GM15510 (cell line): Measurements from ENCODE around the gene SRM.

Experiments used
- POLR2A ChIP-seq: IDR thresholded peaks from 3 replicates; pipeline ENCODE4 v1.6.1; 2011; ENCODE audit warnings: borderline replicate concordance; ENCODE audit not compliant: insufficient read length; ENCODE audit errors: extremely low read depth

The SRM gene

DNA sequence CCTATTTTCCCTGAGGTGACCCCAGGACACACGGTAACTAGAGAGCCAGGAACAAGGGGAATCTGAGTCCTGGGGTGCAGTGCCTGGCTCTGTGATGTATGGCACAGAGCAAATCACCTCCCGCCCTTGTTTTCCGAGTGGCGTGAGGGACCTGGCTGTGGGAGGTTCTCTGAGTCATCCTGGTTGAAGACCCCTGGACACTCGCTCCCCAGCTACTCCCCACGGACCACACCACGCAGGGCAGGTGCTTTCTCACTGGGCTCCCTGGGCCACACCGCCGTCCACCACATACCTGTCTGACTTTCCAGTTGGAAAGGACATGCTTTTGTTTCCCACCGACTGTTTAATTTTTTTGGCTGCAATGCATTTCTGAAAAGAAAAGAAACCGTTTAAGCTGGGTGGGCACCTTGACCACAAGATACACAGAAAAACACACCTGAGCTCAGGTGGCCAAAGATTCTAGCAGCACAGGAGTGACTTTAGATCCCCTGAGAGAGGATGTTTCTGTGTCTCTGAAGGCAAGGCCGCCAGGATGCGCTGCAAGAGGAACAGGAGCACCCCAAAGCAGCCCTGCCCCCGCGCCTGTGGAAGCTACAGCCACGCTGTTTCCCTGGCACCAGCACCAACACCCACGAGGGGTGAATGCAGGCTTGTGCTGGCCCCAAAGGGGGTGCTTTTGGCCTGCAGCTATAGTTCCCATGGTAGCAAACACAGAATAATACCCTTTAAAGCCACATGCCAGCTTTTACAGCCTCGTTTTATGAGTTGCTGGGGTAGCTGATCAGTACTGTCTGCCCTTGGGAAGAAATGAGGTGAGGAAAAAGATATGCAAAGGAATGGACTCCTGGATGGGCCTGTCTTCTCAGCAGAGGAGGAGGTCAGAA, 8.1 kb upstream of the SRM start:
- no peak for TF ChIP-seq POLR2A

DNA sequence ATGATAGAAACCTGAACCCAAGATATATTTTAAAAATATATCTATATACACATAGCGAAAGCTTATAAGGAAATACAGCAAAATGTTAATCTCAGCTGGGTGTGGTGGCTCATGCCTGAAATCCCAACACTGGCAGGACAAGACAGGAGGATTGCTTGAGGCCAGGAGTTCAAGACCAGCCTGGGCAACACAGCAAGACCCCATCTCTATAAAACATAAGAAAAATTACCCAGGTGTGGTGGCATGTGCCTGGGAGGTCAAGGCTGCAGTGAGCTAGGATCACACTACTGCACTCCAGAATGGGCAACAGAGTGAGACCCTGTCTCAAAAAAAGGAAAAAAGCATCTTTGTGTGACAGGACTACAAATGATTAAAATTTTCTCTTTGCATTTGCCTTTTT, 6.0 kb upstream of the SRM start:
- TF ChIP-seq POLR2A, result no peak

DNA sequence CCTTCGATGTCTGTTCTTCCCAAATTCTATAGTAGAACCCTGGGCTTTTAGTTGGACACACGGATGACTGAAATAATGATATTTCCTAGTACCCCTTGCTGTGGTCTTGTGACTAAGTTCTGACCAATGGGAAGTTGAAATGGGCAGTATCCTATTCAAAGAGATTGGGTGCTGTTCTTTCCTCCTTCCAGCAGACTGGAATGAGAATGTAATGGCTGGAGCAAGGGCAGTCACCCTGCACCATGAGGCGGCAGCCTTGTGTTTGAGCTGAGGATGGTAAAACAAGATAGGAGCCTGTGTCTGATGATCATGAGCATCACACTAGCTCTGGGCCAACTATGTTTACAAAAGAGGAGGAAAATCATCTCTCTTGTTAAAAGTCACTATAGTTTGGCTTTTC, 5.1 kb upstream of the SRM start:
- TF ChIP-seq POLR2A, result no peak

DNA sequence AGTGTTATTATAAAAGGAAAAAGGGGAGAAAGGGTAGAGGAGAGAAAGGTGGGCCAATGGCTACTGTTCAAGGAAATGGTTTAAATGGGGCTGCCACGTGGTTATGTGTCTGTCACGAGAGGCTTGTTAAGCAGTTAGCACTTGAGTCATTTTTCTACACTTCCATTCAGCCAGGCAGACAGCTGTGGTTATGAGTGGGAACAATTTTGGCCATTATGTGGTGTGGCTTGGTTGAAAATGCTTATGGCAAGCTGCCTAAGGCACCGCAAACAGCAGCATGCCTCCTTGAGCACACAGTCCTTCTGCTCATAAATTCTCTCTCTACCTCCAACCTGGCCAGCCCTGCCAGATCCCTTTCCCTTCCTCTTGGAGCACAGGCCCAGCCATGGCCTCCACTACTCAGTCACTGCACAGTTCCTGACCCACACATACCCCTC, 3.2 kb upstream of the SRM start:
- peak; percentile 14 for TF ChIP-seq POLR2A

DNA sequence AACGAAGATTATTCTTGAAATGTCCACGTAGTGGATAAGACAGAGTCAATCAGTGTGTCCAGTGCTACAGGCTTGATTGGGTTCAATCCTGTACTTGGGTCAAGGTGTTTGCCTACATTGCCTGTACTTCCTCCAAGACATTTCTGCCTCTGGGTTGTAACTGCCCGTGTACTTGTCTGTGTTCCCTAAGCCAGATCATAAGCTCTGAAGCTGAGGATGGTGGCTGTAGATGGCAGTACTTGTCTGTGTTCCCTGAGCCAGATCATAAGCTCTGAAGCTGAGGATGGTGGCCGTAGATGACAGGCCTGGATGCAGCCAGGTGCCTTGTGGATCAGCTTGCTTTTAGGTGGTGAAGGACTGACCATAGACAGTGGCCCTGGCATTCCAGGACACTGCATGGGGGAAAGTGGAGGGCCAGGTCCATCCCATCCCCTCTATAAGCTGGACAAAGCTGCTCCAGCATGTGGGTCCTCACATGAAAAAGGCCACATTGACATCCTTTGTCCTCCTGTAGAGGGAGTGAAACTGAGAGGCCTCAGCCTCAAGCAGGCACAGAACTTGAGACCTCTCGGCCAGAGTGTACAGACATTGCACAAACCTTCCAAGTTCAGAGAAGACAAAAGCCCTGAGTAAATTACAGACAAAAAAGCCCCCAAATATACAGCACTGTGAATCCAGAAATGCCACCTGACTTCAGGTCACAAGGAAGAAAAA, 2.0 kb upstream of the SRM start:
- TF ChIP-seq POLR2A, result no peak

DNA sequence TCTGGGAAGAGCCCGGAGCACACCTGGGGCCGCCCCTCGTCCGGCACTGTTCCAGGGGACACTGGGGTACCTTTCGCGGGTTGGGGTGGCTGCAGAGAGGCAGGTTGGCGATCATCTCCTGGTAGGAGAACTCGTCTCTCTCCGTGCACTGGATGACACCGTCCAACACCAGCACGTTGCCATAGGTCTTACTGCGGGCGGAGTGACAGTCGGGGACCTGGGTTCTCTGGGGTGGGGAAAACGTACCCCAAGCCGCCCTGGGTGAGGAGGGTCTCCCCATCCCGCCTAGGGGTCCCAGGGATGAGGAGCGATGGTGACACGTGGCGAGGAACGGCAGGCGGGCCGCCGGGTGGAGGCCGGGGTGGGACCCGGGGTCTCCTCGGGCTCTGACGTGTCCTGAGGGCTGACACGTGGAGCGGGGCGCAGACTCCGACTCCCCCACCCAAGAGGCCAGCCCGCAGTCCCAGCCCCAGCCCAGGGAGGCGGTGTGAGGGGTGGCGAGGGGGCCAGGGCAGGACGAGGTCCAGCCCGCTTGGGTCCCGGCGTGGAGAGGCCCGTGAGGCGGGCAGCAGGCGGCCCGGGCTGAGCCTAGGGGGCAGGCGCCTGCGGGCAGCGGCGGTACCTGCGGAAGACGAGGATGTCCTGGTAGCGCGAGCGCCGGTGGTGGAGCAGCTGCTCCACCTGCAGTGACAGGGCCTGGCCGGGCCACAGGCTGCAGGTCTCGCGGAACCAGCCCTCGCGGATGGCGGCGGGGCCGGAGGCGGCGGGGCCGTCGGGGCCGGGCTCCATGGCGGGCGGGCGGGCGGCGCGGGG, 457 bp downstream of the SRM start:
- TF ChIP-seq POLR2A, result no peak

DNA sequence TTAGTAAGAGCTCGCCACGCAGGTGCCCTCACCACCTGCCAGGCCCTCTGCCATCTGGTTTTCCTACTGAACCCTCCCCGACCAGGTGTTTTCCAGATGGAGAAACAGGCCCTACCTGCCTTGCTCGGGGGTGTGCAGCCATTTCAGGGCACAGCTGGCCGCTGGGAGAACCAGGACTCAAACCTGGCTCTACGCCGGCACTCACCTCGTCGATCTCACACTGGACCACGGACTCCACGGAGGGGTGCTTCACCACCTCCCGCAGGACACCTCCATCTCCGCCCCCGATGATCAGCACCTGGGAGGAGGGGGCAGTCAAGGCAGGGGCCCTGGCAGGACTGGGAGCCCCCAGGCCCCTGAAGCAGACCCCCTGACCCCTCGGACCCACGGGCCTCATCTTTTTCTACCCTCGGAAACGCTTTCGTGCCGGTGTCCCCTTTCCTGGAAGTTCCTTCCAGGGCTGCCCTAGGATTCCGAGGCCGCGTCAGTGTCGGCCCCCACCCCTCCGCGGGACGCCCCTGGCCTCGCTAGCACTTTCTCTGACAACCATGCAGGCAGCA, 1.1 kb downstream of the SRM start:
- no peak for TF ChIP-seq POLR2A

DNA sequence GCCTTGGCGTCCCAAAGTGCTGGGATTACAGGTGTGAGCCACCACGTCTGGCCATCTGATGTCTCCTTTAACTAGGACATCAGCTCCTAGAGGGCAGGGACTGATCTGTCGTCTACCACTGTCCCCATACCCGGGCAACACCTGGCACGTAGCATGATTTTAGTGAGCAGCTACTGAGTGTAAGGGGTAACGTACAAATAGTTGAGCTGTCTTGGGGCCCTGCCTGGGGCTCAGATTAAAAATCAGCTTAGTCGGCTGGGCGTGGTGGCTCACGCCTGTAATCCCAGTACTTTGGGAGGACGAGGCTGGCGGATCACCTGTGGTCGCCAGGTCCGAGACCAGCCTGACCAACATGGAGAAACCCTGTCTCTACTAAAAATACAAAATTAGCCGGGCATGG, 1.8 kb downstream of the SRM start:
- no peak for TF ChIP-seq POLR2A

DNA sequence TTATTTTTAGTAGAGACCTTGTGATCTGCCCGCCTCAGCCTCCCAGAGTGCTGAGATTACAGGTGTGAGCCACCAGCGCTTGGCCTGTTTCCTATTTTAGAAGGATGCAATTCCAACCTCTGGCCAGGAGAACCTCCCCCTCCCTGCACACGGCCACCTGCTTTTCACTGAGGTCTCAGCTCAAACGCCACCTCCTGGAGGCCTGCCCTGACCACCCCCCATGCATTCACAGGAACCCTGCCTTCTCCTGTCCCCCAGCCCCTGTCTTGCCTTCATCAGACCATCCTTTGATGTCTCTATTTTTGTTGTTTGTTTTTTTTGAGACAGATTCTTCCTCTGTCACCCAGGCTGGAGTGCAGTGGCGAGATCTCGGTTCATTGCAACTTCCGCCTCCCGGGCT, 2.3 kb downstream of the SRM start:
- no peak for TF ChIP-seq POLR2A

DNA sequence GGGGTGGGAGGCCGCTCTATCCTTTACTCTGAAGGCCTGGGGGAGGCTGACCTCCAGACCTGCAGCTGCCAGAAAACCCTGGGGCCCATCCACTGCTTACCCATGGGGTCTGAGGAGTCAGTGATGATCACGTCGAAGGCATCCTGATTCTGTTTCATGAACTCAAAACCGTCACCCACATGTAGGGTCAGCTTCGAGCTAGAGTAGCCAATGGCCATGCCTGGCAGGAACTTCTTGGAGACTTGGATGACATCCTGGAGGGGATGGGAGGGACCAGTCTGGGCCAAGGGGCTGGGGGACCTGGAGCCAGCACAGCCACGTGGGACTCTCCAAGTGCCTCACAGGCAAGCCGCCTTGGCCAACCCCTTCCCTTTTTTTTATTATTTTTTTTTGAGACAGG, 3.3 kb downstream of the SRM start:
- no peak for TF ChIP-seq POLR2A

DNA sequence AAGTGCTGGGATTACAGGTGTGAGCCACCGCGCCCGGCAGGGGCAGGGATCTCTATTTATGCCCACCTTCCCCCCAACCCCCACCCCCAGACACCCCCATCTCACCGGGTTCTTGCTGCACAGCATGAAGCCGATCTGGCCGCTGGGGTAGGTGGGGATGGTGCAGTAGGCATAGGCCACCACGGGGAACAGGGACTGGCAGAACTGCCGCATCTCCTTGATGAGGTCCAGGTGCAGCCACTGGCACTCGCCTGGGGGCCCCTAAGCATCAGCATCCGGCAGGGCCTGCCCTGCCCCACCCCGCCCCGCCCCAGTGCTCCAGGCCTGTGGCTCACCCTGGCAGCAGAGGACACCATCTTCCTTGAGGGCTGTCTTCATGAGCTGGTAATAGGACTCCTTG, 4.1 kb downstream of the SRM start:
- TF ChIP-seq POLR2A, result no peak

DNA sequence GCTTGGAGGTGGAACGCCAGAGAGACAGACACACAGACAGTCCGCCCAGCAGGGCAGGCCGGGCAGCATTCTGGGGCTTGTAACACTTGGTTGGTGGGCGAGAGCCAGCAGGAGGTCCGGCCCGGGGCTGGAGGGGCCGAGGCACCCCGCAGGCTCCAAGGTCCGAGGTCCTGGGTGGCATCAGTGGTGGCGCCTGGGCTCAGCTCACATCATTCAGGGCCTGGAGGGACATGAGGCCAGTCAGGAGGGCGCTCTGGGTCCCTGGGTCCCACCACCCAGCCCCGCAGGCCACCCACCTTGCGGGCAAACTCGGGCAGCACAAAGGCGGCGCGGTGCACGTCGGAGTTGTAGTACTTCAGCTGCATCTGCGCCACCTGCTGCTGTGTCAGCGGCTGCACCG, 5.2 kb downstream of the SRM start:
- no peak for TF ChIP-seq POLR2A

DNA sequence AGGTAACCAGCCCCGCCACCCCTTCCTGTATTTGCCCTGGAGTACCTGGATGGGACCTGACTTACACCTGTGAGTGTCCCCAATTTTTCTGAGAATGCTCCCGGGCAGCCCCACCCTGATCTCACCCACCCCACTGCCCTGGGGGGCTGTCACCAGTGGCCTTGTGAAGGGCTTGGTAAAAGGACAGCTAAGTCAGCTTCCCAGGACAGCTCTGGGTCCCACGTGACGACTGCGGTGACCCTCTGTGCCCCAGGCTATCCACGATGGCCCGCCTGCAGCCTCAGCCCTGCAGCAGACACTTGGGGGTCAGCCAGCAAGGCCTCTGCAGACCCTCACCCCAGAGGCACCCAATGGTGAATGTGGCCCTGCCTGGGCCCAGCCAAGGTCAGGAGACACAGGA, 5.6 kb downstream of the SRM start:
- TF ChIP-seq POLR2A, result no peak

DNA sequence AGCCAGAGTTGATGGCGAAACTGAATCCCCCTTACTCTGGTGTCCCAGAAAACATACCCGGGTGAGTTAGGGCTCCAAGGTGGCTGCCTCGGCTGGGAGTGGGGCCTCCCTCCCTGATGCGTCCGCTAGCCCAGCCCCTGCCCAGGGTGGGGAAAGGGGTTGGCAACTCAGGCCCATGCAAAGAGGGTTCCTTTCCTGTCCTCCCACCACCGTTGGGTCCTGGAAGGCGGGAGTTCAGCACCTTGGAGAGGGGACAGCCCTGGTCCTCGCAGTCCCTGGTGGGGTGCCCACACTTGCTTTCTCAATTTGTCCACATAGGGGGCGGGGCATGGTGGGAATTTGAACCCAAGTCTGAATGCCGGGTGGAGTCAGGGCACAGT, 6.1 kb downstream of the SRM start:
- TF ChIP-seq POLR2A, result no peak

DNA sequence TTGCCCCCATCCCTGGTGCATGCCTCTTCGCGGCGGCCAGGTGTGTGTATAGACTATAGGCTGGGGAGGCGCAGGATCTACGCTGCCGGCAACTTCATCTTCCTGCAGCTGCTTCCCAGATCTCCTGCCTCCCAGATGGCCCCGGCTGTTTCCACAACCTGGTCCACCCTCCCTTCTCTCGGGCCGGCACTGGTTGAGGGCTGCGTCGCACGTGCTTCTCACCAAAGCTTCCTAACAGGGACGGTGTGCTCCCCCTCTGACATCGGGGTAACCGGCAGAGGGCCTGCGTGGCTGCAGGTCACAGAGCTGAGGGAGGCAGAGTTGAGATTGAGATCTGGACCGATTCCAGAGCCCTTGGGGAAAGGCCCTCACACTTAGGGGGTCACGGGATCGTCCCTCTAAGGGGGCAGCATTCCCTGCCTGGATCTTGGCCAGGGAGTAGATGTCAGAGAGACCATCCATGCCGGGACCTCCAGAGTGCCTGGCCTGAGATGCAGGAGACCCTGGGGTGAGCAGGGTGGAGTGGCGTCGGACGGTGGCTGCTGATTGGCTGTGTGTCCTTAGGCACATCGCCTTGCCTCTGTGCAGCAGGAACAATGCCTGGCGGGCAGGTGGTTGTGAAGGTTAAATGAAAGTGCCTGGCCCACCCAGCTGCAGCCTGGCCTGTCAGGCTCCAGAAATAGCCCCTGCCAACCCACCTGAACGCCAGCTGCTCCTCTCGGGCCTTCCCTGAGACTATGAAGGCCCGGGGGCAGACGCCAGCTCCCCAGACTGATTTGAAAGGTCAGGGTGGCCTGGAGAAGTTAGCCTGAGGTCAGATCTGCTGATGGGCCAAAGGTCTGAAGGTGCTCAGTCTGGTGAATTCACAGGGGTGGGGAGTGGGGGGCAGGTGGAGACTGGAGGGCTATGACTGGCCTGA, 6.7 kb downstream of the SRM start:
- no peak for TF ChIP-seq POLR2A
